ENCODE data around the gene ZCCHC14.

The ZCCHC14 gene

DNA sequence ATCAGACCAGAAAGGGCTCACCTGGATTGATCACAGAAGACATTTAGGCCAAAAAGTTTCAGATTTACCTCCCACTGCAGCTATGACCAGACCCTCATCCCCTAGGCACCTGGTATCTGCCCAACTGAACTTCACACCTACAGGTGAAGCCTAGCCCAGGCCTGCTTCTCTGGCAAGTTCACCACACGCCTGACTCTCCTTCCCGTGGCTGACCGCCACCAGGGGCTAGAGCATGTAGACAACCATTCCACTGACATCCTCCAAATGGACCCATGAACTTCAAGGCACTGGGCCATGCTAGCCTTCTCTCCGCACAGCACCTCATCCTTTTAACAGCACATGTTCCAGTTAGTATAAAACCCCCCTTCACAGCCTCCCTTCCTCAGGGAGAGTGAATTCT, 18.8 kb downstream of the ZCCHC14 start:
- H3K4me3 ChIP-seq (ENCODE audit: low read depth, low read length), result no peak overlapping the region
- DNase-seq (ENCODE audit: low read depth), result no peak
- TF ChIP-seq, protein P1, sequence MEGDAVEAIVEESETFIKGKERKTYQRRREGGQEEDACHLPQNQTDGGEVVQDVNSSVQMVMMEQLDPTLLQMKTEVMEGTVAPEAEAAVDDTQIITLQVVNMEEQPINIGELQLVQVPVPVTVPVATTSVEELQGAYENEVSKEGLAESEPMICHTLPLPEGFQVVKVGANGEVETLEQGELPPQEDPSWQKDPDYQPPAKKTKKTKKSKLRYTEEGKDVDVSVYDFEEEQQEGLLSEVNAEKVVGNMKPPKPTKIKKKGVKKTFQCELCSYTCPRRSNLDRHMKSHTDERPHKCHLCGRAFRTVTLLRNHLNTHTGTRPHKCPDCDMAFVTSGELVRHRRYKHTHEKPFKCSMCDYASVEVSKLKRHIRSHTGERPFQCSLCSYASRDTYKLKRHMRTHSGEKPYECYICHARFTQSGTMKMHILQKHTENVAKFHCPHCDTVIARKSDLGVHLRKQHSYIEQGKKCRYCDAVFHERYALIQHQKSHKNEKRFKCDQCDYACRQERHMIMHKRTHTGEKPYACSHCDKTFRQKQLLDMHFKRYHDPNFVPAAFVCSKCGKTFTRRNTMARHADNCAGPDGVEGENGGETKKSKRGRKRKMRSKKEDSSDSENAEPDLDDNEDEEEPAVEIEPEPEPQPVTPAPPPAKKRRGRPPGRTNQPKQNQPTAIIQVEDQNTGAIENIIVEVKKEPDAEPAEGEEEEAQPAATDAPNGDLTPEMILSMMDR (IDR thresholded peaks at IDR 0.05; ENCODE audit: insufficient read depth, low read depth, low read length, missing control alignments), result no peak

DNA sequence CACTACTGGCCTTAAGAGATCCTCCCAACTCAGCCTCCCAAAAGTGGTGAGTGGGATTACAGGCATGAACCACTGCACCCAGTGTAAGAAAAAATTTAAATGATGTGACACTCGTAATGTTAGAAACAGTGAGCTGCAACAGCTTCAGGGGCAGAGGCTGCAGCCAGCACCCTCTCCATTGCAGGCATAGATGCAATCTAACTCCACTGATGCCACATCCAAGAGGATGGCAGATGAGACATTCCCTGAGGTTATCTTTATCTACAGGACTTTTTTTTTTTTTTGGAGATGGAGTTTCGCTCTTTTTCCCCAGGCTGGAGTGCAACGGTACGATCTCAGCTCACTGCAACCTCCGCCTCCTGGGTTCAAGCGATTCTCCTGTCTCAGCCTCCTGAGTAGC, 19.9 kb downstream of the ZCCHC14 start:
- H3K4me3 ChIP-seq (ENCODE audit: low read depth, low read length), result no peak overlapping the region
- TF ChIP-seq, protein P1 (IDR thresholded peaks at IDR 0.05; ENCODE audit: insufficient read depth, low read depth, low read length, missing control alignments), result no peak
- DNase-seq (ENCODE audit: low read depth), result no peak

DNA sequence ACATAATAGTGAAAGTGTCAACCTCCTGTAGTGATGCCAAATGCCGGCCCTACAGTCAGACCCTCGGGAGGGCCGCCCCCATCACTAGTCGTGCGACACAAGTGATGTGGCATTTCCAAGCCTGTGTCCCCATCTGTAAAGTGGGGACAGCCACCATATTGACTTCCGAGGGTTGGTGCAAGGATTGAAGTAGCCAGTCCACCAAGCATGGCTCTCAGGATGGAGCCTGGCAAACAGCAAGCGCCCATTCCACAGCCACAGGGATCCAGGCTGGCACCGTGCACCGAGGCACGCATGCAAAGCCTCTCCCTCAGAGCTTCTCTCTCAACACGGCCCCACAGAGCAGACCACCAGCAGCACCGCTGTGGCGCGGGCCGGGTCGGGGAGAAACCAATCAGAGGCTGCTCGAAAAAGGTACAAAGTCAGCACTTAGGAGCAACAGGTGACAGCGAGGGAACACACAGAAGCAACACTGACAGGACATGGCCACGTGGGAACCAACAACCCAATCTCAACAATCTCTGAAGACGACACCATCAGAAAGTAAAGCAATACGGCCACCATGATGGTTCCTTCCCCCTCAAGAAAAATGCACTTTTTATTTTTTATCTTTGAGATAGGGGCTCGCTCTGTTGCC, 20.6 kb downstream of the ZCCHC14 start:
- TF ChIP-seq, protein P1 (IDR thresholded peaks at IDR 0.05; ENCODE audit: insufficient read depth, low read depth, low read length, missing control alignments), result no peak
- H3K4me3 ChIP-seq (ENCODE audit: low read depth, low read length), result no peak overlapping the region
- DNase-seq (ENCODE audit: low read depth), result no peak

DNA sequence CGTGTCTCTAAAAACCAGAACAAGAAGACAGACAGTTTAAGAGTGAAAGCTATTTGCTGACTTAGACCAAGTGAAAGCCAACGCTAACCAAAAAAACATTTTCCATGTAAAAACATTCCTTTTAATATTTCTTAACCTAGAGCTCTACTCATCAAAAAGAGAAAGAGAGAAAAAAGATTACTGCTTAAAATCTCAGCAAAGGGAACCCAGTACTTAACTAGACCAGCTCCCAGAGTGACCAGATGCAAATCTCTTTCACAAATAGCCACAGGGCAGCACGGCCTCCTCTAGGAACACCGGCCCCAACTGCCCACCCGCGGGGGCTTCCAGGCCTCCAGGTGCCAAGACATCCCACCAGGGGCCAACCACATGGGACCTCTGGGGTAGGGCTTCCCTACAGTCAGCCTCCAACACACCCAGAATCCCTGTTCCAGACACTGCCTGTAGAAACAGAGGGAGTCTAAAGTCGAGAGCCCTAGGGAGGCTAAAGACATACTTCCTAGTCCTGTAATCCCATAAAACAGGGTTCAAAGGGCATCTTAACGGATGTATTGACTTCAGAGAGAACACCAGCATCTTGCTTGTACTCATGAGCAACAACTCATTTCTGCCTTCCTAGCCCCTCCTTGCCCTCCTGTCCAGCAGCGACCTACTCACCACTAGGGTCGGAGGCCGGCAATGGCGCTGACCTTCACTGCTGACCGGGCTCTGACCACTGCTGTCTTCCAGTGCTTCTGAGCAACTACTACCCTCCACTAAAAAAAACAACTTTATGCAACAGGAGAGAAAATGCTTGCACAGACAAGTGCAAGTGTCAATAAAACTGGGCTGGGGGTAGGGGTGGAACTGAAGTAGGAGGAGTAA, 21.3 kb downstream of the ZCCHC14 start:
- TF ChIP-seq, protein P1 (IDR thresholded peaks at IDR 0.05; ENCODE audit: insufficient read depth, low read depth, low read length, missing control alignments), result no peak
- DNase-seq (ENCODE audit: low read depth), result no peak
- H3K4me3 ChIP-seq (ENCODE audit: low read depth, low read length), result no peak overlapping the region

DNA sequence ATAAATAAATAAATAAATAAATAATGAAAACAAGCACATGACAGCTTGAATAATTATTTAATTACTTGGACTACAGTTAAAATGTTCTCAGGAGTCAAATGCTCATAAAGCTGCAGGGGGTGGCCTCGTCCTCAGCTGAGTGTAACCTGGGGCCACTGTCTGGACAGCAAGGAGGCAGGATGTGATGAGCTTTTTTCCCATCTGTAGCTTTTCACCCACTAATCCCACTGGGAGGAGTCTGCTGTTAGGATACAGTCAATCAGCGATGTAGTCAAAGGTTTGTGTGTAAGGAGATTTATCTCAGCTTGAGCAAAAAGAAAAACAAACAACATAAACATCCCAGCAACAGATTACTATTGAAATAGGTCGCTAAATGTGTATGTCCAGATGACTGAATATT, 22.5 kb downstream of the ZCCHC14 start:
- no peak overlapping the region for H3K4me3 ChIP-seq (ENCODE audit: low read depth, low read length)
- DNase-seq (ENCODE audit: low read depth), result no peak
- TF ChIP-seq, protein P1 (IDR thresholded peaks at IDR 0.05; ENCODE audit: insufficient read depth, low read depth, low read length, missing control alignments), result no peak

DNA sequence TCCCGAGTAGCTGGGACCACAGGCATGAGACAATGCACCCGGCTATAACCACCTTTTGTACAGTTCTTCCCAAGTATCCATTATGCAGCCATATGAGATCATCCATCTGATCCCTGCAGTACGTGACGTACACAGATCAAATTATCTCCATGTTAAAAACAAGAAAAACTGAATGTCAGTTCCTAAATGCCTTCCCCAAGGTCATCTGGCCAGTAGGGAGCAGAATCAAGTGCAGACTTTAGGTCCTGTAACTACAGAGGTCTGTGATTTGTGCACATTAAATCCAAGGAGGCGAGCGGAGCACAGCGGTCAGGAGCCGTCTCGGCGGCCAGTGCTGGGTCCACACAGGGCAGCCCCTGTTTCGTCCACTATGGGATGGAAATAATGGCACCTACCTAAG, 23.7 kb downstream of the ZCCHC14 start:
- no peak overlapping the region for H3K4me3 ChIP-seq (ENCODE audit: low read depth, low read length)
- TF ChIP-seq, protein P1 (IDR thresholded peaks at IDR 0.05; ENCODE audit: insufficient read depth, low read depth, low read length, missing control alignments), result no peak
- no peak for DNase-seq (ENCODE audit: low read depth)

All from GM12865 (cell line).